GM18499 (cell line): ENCODE measurements around the gene ARAF.
"Not testable (repeated sequence)": the region's sequence is repeated elsewhere in the genome, so short reads cannot be mapped to it uniquely, and the experiment has no call there.

ENCODE experiments used
- ATAC-seq: cut with Tn5 transposase; IDR thresholded peaks from one replicate; pipeline ENCODE4 v1.9.1; 2021; ENCODE audit warnings: moderate number of reproducible peaks; ENCODE audit not compliant: insufficient read depth, unreplicated experiment

The ARAF gene

DNA sequence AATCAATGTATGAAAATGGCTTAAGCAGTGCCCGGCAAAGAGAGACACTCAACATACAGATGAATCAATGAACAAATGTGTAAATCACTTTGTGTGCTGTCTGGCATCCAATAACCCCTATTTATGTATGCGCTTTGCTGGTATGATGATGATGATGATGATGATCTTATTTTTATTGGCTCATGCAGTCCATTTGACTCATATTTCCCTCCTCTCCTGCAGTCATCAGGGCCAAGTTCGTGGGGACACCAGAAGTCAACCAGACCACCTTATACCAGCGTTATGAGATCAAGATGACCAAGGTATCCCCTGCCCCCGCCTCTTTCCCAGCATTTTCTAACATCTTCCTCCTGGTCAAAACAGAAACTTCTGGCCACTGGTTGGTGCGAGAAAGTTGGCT, 23.7 kb downstream of the ARAF start:
- ATAC-seq, result no peak

DNA sequence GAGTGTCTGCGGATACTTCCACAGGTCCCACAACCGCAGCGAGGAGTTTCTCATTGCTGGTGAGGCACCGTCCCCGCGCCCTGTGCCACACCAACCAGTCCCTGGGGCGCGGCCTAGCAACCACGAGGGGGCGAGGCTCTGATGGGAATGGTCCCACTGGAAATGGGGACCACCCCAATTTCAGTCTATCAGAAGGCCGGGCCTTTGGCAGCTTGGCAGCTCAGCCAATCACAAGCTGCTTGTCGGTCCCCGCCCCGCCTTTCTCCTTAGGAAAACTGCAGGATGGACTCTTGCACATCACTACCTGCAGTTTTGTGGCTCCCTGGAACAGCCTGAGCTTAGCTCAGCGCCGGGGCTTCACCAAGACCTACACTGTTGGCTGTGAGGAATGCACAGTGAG, 24.3 kb downstream of the ARAF start:
- no peak for ATAC-seq

DNA sequence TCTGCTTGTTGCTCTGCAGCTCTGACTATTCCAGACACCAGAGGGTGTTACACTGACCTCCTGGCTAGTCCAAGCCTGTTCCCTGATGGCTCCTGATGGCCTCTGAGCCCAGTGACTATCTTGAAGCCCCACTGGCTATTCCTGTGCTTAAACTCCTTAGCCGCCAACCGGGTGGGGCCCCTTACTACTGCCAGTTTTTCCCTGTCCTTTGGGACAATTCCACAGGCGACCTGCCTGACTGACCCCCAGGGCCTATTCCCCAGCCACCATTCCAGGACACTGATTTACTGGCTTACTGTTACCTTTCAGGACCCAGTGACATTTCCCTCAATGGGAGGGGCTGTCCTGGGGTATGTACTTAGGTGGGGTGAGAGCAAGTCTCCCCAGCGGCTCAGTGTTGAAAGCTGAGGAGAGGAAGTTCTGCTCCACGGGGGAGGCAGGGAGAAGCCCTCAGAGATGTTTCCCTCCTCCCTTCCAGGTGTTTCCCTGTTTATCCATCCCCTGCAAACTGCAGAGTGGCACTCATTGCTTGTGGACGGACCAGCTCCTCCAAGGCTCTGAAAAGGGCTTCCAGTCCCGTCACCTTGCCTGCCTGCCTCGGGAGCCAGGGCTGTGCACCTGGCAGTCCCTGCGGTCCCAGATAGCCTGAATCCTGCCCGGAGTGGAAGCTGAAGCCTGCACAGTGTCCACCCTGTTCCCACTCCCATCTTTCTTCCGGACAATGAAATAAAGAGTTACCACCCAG, 25.2 kb downstream of the ARAF start:
- no peak for ATAC-seq

DNA sequence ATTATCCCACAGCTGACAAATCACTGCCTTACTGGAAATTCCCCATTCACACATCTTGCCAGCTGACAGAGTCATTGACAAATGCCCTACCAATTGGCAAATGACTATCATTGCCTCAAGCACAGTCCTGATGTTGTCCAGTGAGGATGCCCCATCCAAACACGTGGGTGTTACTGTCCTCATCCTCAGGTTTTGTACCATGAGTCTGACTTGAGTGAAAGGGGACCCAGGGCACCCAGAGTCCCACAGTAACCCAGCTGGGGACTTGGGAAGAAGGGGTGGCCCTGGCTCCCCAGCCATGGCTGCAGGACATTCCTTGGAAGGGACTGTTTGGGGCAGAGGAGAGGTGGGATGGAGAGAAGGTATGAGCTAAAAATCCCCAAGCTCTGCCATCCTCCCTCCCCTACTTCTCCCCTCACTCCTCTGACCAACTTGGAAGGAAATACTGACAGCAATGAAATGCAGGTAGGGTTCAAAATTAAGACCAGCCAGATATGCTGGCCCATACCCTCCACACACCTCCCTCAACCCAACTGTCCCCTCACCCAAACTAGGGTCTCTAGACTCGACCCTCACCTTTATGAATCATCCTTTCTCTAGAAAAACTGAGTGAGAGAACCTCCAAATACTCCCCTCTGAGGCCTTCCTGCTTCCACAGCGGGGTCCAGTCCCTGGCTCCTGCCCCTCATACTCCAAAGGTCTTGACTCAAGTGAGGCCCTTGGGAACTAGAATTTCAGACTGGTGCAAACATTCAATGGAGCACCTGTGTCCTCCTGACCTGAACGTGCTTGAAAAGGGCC, 26.3 kb downstream of the ARAF start:
- ATAC-seq, result no peak

DNA sequence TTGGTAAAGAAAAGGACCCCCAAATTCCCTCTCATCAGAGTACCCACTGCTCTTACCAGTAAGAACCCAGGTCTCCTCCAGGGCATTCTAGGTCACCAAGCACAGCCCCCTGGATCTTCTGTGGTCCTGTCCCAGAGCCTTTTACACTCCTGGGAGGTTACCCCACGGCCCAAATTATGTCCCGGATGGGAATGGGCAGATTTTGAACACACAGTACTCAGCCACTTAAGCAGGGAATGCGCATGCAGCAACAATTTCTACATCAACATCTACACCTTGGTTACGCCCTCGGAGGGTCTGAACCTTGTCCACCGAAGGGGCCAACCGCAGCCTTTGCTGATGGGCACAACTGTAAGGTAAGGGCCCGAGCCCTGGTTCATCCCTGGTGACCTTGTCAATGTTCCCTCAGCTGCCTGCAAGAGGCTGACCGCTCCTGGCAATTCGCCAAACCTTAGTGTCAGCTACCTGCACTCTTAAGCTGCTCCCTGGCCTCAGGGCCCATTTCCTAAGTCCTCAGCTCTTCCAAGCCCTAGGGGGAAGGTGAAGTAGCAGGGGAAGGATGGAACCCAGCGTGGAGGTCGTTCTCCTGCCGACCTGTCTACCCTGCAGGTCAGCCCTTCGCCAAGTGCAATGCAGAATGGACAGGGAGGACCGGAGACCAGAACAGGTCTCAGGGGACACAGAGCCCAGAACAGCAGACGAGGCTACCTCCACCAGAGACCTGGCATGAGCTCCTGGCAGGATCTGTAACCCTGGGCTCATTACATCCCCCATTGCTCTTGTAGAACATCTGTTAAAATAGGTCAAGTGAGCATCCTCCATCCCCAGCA, 27.1 kb downstream of the ARAF start:
- no peak for ATAC-seq

DNA sequence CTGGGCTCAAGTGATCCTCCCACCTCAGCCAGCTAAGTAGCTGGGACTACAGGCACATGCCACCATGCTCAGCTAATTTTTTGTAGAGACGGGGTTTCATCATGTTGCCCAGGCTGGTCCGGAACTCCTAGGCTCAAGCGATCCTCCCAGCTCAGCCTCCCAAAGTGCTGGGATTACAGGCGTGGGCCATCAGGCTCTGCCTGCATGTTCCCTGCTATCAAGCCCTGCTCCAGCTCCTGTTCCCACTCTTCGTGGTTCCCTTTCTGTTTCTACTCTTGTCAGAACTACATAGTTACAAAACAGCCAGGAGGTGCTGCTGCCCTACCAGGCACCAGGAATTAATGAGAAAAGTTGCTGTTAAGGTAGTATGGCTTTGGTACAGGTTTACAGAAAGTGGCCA, 30.0 kb downstream of the ARAF start:
- ATAC-seq, result no peak

DNA sequence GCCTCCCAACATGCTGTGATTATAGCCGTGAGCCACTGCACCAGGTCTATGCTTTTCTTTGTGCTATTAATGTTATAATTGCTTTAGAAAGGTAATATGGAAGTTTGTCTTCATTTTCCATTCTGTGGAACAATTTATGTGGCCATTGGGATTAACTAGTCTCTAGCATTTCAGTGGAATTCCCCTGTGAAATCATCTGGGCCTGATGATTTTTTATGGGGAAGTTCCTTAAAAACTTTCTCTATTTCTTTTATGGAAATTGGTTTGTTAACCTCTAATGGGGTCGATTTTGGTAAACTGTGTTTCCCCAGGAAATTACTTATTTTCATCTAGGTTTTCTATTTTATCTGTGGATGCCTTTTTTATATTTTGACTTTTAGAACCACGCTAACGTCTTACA, 32.5 kb downstream of the ARAF start:
- ATAC-seq, result no peak

DNA sequence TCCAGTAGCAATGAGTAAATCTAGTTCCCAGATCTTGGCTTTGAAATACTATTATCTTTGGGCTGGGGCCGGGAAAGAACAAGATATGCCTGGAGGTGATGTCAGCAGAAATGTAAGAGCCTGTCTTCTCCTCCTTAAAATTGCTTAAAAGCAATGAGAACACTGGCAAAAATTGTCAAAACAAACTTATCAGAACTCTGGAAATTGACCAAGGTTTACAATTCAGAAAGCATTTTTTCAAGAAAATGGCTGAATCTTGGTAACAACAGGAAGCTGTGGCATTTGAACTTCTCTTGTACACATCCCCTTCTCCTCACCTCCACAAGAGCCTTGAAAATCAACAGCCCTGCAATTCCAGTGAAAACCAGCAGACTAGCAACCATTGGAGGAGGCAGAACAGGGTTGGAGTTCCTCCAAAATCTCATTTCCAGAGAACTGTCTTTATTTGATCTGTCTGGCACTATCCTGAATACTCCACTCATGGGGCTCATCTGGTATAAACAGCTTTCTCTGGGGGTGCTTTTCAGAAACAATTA, 34.8 kb downstream of the ARAF start:
- no peak for ATAC-seq

DNA sequence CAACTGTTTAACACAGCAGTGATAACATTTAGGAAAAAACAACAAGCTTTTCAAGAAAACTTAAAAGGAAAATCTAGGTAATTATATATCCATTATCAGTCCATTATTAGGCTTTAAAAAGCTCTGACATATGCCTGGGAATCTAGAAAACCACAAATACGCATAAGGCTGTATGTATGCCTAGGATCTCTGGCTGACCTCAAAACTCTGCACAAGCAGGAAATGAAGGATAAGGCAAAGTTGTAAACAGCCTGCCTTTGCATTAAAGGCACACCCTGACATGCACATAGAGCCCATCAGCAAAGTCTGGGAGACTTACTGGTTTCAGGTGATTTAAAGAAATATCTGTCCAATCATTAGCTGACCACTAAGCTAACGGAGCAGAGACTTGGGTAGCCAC, 35.3 kb downstream of the ARAF start:
- no peak for ATAC-seq

DNA sequence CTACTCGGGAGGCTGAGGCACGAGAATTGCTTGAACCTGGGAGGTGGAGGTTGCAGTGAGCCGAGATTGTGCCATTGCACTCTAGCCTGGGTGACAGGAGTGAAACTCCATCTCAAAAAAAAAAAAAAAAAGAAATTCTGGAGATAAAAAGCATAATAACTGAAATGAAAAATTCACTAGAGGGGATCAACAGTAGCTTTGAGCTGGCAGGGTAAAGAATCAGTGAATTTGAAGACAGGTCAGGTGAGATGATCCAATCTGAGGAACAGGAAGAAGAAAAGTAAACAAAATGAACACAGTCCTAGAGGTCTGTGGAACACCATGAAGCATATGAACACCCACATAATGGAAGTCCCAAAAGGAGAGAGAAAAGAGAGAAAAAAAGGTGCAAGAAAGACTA, 36.2 kb downstream of the ARAF start:
- ATAC-seq, result no peak

DNA sequence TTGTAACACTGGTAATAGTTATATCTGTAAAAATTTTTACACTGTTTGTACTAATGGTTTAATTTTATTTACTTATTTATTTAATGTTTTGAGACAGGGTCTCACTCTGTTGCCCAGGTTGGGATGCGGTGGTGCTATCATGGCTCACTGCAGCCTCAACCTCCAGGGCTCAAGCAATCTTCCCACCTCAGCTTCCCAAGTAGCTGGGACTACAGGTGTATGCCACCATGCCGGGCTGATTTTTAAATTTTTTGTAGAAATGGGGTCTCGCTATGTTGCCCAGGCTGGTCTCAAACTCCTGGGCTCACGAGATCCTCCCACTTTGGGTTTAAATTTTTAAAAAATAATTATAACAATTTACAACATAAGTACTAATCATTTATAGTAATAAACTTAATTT, 42.1 kb downstream of the ARAF start:
- not testable (repeated sequence) for ATAC-seq

DNA sequence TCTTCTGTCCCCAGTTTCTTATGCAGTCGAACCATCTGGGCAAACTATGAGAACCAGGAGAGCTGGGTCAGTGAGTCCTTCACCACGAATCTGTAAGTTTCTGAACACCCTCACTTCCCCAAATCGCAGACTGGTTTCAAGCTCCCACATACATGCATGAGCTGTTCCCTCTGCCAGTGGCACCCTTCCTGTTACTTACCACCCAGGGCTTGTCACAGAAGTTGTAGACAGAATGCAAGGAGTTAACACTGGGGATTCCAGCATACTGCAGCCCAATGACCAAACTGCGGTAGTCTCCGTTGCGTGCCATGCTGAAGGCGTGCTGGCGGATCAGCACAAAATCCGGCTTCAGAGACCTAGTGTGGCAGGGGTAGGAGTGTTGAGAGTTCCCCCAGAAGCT, 44.0 kb downstream of the ARAF start:
- ATAC-seq, result no peak

DNA sequence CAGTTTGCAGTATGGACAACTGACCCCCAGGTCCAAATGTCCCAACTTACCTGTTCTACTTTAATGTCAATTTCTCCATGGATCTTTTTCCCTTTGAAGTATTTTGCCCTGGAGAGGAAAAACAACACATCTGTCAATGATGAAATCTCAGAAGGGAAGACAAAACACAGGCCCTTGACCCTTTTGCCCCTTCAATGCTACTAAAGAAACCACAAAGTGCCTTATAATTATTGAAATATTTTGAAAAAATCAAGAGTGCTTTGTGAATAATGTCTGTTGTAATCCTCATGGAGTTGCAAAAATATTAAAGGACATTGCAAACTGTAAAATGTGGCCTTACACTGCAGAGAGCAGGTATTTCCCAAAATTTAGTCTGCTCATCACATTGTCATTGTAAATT, 46.1 kb downstream of the ARAF start:
- no peak for ATAC-seq

DNA sequence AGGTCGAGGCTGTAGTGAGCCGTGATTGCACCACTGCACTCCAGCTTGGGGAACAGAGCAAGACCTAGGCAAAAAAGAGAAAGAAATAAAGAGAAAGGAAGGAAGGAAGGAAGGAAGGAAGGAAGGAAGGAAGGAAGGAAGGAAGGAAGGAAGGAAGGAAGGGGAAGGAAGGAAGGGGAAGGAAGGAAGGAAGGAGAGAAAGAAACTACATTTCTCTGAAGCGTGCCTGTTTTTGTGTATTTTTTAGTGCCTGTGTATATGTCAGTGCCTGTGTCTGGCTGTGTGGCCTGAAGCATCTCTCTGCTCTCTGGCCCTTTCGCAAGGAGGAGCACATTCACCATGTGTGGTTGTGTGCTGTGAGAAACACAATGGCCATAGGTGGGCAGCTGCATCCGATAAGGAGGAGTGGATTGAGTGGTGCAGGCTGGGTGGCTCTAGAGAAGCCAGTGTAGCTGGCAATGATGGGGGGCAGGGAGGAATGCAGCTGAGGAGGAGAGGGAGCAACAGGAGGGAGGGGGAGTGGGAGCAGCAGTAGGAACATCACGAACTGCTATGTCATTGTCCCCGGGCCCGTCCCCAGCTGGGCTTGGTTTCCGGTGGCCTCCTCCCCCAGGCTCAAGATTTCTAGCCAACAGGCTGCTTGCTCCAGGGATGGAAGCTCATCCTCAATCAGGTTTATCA, 47.3 kb downstream of the ARAF start:
- ATAC-seq, result no peak

DNA sequence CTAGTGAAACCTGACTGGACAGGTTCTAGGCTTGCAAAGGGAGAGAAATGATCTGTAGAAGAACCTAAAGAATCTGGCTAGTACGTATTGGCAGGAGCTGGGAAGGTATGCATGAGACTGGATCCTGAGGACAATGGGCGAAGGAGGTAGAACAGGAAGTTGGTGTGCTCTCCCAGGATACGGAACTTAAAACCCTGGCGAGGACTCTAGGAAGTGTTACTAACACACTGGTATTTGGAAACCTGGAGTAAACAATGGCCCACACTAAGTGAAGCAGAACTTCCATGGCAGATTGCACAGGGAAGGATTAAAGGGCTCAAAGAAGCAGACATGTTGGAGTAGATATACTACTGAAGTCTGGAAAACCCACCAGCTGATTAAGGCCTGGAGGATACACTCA, 49.5 kb downstream of the ARAF start:
- ATAC-seq, result no peak

DNA sequence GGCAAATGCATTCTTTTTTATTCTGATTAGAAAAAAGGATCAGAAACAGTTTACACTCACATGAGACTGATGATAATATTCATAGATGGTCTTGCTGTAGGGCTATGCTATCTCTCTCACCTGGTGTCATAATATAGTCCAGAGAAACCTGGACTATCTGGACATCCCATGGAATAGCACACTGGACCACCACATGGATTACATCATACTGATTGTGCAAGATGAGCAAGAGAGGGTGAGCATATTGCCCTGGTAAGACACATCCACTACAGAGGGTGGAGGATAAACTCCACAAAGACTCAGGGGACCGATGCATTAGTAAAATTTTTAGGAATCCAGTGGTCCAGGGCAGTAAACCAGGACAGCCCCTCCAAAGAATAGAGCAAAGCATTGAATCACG, 50.5 kb downstream of the ARAF start:
- ATAC-seq, result no peak

DNA sequence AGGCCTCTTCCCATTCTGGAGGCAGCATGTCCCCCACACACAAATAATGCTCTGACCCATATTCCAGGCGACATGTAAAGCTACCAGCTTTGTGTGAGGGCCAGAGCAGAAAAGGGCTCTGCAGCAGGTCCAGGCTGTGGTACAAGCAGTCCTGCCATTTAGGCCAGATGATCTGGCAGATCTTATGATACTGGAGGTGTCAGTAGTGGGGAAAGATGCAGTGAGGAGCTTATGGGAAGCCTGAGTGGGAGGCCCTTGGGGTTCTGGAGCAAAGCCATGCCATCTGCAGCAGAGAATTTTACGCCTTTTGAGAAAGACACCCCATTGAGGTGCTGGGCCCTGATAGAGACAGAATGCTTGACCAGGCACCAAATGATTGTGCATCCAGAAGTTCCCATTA, 50.9 kb downstream of the ARAF start:
- no peak for ATAC-seq

DNA sequence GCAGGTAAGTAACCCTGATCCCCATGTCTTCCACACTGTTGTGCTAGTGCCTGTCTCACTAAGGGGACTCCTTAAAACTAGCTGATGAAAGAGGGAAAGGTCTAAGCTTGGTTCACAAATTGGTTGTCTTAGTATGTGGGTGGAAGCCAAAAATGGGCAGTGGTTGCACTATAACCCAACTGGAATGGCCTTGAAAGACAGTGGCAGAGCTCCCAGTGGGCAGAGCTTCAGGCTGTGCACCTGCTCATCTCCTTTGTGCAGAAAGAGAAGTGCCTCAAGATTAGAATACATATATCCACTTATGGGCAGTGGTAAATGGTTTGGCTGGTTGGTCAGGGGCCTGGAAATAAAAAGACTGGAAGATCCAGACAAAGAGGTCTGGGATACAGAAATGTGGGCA, 51.4 kb downstream of the ARAF start:
- ATAC-seq, result no peak

DNA sequence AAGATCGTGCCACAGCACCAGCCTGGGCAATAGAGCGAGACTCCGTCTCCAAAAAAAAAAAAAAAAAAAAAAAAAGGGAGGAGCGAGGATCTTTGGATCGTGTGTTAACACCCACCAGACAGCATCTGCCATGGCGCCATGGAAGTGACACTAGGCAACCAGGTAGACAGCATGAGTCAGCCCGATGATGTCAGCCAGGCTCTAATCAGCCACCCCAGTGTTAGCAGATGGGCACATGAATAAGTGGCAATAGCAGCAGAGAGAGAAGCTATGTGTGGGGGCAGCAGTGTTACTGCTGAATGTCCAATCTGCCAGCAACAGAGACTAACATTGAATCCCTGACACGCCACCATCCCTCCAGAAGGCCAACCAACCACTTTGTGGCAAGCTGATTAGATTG, 52.1 kb downstream of the ARAF start:
- ATAC-seq, result no peak

DNA sequence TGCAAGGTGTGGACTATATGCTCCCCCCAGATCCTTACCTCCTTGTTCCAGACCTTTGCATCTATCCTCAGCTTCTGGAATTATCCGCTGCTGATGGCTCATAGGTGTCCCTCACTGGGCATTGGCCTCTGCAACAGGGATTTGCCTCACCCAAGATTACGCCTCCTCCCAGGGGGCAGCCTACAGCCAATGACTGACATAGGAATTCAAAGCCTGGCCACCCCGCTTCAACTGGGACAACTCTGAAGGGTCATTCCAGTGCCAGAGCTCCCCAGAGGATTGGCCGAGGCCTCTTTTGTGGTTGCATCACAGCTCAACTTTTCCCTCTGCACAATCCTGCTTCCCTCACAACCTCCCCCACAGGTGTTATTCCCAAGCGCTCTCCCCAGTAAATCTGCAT, 53.6 kb downstream of the ARAF start:
- ATAC-seq, result no peak
